Measurements from ENCODE around the gene HIGD1B.

- TF ChIP-seq CTCF (conservative IDR thresholded peaks at IDR 0.05), result no peak
- no peak for TF ChIP-seq ZFX (IDR thresholded peaks at IDR 0.05)
Observed at GRCh38 chr17:44820631-44821212, 27.0 kb upstream of the HIGD1B start.

All from C4-2B (cell line).